GM21390 (cell line): Measurements from ENCODE around the gene INSR.

Source experiments
- ATAC-seq: cut with Tn5 transposase; IDR thresholded peaks from one replicate; pipeline ENCODE4 v1.9.1; 2021; ENCODE audit not compliant: unreplicated experiment

The INSR gene

GRCh38 chr19:7295912-7296536 lies 1.8 kb upstream of the INSR start:
- ATAC-seq: no peak

GRCh38 chr19:7294558-7295212 lies 471 bp upstream of the INSR start:
- ATAC-seq: no peak

GRCh38 chr19:7292950-7293761 lies 1.1 kb downstream of the INSR start:
- no peak for ATAC-seq

GRCh38 chr19:7292352-7292949 lies 1.8 kb downstream of the INSR start:
- no peak for ATAC-seq

DNA sequence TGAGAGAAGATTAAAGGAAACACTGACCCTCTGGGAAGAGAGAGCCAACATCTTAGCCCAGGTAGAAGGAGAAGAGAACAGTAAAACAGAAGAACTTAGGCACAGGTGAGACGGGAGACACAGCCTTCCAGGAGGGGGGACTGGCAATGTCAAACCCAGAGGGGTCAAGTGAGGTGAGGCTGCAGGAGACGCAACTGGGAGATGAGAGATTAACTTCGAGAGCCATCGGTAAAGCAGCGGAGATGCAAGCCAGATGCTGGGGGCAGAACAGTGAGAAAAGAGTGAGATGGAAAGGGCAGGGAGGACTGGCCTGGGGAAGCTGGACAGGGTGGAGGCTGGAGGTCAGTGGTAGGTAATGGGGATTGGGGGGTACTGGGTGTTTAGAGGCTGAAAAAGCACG lies 5.2 kb downstream of the INSR start:
- no peak for ATAC-seq

- no peak for ATAC-seq
These were observed 6.1 kb downstream of the INSR start for GRCh38 chr19:7288131-7288530.

DNA sequence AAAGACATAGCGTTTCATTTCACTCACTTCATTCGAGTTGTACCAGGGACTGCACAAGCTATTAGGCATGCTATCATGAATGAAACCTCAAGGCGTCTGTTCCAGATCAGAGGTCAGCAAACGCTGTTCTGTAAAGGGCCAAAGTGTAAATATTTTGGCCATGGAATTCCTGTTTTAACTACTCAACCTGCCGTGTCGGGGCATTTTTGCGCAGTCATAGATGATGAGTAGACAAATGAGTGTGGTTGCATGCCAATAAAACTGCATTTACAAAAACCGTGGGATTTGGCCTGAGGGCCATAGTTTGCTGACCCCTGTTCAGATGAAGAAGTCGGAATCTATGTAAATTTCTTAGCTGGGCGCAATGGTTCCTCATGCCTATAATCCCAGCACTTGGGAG lies 6.5 kb downstream of the INSR start:
- ATAC-seq: no peak

DNA sequence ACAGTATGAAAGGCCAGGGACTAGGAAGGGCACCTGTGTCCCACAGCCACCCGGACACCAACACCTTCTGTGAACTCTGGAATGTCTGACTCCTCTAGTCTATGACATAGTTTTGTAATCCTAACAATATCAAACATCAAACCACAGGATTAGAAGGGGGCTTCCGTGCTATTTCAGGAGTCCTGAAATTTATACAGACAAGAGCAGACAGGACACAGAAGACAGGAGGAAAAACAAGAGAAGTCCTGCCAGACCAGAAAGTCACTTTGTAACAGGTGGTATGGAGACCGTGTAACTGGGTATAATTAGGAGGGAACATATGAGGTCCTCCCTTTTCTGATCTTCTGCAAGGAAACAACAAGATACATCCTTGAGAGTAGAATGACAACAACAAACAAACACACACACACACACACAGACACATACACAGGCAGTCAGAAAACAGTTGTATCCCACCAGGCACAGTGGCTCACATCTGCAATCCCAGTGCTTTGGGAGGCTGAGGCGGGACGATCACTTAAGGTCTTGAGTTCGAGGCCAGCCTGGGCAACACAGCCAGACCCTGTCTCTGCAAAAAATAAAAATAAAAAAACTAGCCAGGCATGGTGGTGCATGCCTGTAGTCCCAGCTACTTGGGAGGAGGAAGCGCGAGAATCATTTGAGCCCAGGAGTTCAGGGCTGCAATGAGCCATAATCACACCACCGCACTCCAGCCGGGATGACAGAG lies 13.1 kb downstream of the INSR start:
- no peak for ATAC-seq

DNA sequence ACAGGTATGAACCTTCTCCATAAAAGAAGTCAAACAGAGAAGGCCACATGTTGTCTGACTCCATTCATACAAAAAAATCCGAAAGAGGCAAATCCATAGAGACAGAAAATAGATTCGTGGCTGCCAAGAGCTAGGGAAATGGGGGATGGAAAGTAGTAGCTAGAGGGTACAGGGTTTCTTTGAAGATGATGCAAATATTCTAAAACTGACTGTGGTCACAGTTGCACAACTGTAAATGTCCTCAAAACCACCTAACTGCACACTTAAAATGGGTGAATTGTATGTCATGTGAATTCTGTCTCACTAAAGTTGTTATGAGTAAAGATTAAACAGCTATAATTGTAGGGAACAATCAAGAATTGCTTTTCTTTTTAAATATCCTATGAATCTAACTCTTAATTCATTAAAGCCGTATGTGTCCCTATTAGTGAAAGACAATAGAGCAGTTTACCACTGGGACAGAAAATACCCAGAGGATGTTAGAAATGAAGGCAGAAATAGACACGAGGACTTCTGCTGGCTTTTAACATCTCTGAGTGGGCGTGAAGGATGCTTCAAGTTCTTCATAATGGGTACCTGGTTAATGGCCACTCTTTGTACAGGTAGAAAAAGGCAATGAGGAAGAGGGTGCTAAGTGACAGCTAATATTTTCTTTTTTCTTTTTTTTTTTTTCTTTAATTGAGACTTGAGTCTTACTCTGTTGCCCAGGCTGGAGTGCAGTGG lies 21.2 kb downstream of the INSR start:
- ATAC-seq: no peak

DNA sequence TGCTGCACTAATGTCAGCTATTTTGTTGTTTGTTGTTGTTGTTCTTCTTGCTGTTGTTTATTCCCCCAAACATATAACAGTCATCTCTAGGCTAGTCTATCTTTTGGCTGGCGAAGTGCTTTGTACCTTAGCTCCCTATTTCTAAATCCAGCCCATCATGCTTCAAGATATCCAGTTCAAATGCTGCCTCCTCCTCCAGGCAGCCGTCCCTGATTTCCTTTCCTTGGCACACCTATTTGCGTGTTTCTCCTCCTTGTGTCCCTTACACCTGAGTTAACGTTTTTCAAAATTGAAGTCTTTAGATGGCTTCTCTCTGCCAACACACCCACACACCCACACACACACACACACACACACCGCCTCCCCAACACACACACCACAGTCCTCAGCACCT lies 25.5 kb downstream of the INSR start:
- ATAC-seq: no peak

GRCh38 chr19:7267792-7268704 lies 26.2 kb downstream of the INSR start:
- no peak for ATAC-seq

DNA sequence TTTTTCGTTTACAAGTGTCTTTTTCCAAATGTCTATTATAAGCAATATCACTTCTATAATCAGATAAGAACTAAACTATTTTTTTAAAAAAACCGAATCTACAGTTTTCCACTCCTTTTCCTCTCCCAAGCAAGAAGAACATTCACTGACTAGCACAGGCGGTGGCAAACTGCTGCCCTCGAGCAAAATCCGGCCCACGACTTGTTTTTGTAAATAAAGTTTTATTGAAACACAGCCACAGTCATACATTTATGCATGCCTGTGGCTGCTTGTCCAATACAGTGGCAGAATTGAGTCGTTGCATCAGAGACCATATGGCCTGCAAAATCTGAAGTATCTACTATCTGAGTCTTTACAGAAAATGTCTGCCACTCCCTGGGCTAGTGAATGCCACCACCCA lies 27.4 kb downstream of the INSR start:
- no peak for ATAC-seq

DNA sequence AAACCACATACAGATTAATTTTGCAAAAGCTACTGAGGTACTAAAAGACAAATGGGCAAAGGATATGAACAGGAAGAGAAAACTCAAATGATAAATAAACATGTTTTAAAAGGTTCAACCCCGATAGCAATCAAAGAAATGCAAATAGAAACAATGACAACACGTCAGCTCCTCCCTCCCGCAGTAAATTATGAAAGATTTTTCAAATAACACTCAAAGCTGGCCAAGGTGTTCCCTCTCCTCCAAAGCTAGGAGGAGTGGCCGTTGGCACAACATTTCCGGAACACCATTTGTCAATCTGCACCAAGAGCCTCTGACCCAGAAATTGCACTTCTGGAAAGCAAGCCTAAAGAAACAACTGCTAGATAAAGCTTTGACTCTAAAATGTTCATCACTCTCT lies 28.3 kb downstream of the INSR start:
- ATAC-seq: no peak

DNA sequence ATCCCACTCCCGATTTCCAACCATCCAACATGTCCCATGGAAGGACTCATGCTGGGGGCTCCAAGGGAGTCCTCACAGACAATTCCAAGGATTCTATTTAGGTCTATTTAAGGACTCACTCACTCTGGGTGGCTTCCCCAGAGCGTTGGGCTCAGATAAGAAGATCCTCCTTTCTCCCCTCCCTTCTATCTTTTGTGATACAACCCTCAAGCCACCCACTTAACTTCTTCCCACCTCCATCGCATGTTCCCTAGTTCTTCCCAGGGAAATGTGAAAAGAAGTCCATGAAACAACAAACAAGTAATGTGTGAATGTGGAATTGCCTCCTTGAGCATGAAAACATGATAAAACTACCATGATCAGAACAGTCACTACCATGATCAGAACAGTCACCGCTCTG lies 29.4 kb downstream of the INSR start:
- ATAC-seq: no peak

- ATAC-seq: no peak
These were observed 30.7 kb downstream of the INSR start for GRCh38 chr19:7263521-7263920.

DNA sequence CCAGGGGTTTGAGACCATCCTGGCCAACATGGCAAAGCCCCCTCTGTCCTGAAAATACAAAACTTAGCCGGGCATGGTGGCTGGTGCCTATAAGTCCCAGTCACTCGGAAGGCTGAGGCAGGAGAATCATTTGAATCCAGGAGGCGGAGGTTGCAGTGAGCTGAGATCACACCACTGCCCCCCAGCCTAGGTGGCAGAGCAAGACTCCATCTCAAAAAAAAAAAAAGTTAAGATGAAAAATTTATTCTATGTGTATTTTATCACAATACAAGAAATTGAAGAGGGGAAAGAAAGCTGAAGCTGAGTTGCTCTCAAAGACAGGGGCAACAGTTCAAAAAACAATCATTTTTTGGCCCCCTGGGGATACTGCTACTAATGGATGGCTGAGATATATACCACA lies 31.1 kb downstream of the INSR start:
- ATAC-seq: no peak

GRCh38 chr19:7262470-7262869 lies 31.7 kb downstream of the INSR start:
- ATAC-seq: no peak

- ATAC-seq: no peak
These were observed 34.1 kb downstream of the INSR start for GRCh38 chr19:7260161-7260560.

GRCh38 chr19:7258840-7259395 lies 35.3 kb downstream of the INSR start:
- ATAC-seq: no peak
